ENCODE measurements around the gene MLF1.

DNA sequence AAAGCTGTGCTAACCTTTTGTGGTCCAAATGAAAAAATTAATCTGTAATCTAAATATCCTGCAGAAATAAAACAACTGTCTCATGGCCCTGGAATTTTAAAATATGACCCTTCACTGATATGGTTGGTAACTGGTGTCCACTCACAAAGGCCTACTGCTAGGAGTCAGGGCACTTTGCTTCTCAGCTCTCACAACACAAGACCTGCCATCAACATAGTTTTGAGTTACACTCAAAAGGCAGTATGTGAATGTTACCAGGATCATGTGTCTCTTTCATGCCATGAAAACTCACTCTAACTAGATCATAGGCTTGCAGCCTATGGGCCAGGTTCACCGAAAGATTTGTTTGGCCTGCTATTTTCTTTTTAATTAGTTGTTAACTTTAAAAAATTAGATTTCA is 10.0 kb upstream of the MLF1 start:
- TF ChIP-seq, protein P1, sequence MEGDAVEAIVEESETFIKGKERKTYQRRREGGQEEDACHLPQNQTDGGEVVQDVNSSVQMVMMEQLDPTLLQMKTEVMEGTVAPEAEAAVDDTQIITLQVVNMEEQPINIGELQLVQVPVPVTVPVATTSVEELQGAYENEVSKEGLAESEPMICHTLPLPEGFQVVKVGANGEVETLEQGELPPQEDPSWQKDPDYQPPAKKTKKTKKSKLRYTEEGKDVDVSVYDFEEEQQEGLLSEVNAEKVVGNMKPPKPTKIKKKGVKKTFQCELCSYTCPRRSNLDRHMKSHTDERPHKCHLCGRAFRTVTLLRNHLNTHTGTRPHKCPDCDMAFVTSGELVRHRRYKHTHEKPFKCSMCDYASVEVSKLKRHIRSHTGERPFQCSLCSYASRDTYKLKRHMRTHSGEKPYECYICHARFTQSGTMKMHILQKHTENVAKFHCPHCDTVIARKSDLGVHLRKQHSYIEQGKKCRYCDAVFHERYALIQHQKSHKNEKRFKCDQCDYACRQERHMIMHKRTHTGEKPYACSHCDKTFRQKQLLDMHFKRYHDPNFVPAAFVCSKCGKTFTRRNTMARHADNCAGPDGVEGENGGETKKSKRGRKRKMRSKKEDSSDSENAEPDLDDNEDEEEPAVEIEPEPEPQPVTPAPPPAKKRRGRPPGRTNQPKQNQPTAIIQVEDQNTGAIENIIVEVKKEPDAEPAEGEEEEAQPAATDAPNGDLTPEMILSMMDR (conservative IDR thresholded peaks at IDR 0.05; ENCODE audit: low read length), result no peak
- TF ChIP-seq EZH2phosphoT487 (IDR thresholded peaks at IDR 0.05; ENCODE audit: borderline replicate concordance), result no peak
